Neutrophil (primary cell): ENCODE data around the gene RUSC1.

Experiments used
- H3K27ac ChIP-seq: fragments of 200-600 bp; sonication (generic); 2 replicates; pipeline ENCODE4 v1.5.1; 2016; ENCODE audit warnings: mild to moderate bottlenecking, moderate library complexity
- H3K27me3 ChIP-seq: fragments of 200-600 bp; sonication (generic); 2 replicates; pipeline ENCODE4 v1.6.0; 2016; ENCODE audit warnings: mild to moderate bottlenecking
- H3K36me3 ChIP-seq: fragments of 200-600 bp; sonication (generic); 2 replicates; pipeline ENCODE4 v1.5.1; 2017
- H3K4me1 ChIP-seq, 2 experiments: fragments of 200-600 bp in 1 of 2; sonication (generic) in 1 of 2; 1 replicate in 1 of 2; 2 replicates in 1 of 2; pipeline versions ENCODE4 v1.5.1 to v1.6.1; 2013 to 2016; ENCODE audit warnings: low read depth in 1 of 2, low read length in 1 of 2, mild to moderate bottlenecking in 1 of 2, moderate library complexity in 1 of 2; ENCODE audit not compliant: control insufficient read depth in 1 of 2, insufficient read depth in 1 of 2
- H3K4me3 ChIP-seq, 2 experiments: fragments of 200-600 bp in 1 of 2; sonication (generic) in 1 of 2; 1 replicate in 1 of 2; 2 replicates in 1 of 2; pipeline ENCODE4 v1.5.1; 2013 to 2016; ENCODE audit warnings: low read depth in 1 of 2, low read length in 1 of 2, mild to moderate bottlenecking in 1 of 2, moderate library complexity in 1 of 2
- H3K9me3 ChIP-seq: fragments of 200-600 bp; sonication (generic); 2 replicates; pipeline ENCODE4 v1.5.1; 2016
- CTCF ChIP-seq: fragments of 200-600 bp; sonication (generic); IDR thresholded peaks from 2 replicates; pipeline ENCODE4 v1.5.1; 2016; ENCODE audit warnings: antibody characterized with exemption

The RUSC1 gene

GRCh38 chr1:155300024-155300423, 20.7 kb upstream of the RUSC1 start:
- H3K27me3 ChIP-seq, result peaks cover 27% of the 10 kb centered on the region
- TF ChIP-seq CTCF, result no peak
- H3K36me3 ChIP-seq, result no peaks in the 10 kb centered on the region
- no peaks in the 10 kb centered on the region for H3K4me1 ChIP-seq
- no peaks in the 10 kb centered on the region for H3K9me3 ChIP-seq
- no peak overlapping the region for H3K27ac ChIP-seq
- H3K4me3 ChIP-seq, result no peak overlapping the region

- Histone ChIP-seq H3K9me3 (no peaks in the 10 kb centered on the region), H3K27ac (no peak overlapping the region), H3K4me3 (no peak overlapping the region), H3K27me3 (peaks cover 19% of the 10 kb centered on the region), H3K36me3 (no peaks in the 10 kb centered on the region), H3K4me1 (no peaks in the 10 kb centered on the region)
- TF ChIP-seq CTCF, result no peak
These were observed 20.0 kb upstream of the RUSC1 start for GRCh38 chr1:155300553-155301329.

- Histone ChIP-seq H3K4me3 (no peak within 1 kb of the TSS), H3K27me3 (peaks cover 13% of the 10 kb centered on the region), H3K36me3 (no peaks in the 10 kb centered on the region), H3K4me1 (no peaks in the 10 kb centered on the region), H3K27ac (no peak within 1 kb of the TSS), H3K9me3 (no peaks in the 10 kb centered on the region)
- no peak for TF ChIP-seq CTCF
These were observed 19.3 kb upstream of the RUSC1 start, which contains the start of gene PKLR for GRCh38 chr1:155301342-155301841. TSS of gene PKLR (minus strand) at chr1:155301438. CDS start at chr1:155301395, 43 bp downstream.

- Histone ChIP-seq H3K4me1 (peaks cover 12 to 16% of the 10 kb centered on the region in 2 experiments), H3K27ac (no peak overlapping the region), H3K36me3 (no peaks in the 10 kb centered on the region), H3K9me3 (no peaks in the 10 kb centered on the region), H3K27me3 (no peaks in the 10 kb centered on the region), H3K4me3 (no peak overlapping the region)
- no peak for TF ChIP-seq CTCF
These were observed 16.1 kb upstream of the RUSC1 start for GRCh38 chr1:155304558-155305063.

DNA sequence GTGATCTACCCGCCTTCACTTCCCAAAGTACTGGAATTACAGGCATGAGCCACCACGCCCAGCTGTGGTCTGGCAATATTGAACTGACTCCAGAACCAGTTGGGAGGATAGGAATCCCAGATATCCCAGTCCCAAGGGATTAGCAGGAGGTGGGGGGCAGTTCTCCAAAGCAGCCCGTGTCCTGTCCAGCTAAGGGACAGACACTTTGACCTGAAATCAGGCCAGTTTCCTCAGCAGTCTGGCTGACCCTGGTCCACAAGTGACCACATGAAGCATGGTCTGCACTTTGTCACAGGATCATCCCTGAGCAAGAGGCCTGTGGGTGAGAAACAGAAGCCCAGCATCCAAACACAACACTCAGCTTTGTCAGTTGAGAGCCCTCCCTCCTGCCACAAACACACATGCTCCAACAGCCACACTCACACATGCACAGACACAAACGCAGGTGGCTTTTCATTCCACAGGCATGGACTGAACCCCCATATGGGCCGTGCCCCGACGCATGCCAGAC, 14.8 kb upstream of the RUSC1 start:
- Histone ChIP-seq H3K4me3 (no peak overlapping the region), H3K27me3 (no peaks in the 10 kb centered on the region), H3K27ac (no peak overlapping the region), H3K4me1 (peaks cover 16 to 21% of the 10 kb centered on the region in 2 experiments), H3K9me3 (no peaks in the 10 kb centered on the region), H3K36me3 (peaks cover 5% of the 10 kb centered on the region)
- TF ChIP-seq CTCF, result no peak
